ENCODE data around the gene NAMPT.

NAMPT gene

GRCh38 chr7:106277976-106278375 is 6.8 kb downstream of the NAMPT start:
- H3K4me1 ChIP-seq (ENCODE audit: control insufficient read depth in 1 of 2, insufficient read depth in 1 of 2, low read depth in 1 of 2, low read length in 1 of 2) = peaks cover 78 to 85% of the 10 kb centered on the region in 2 experiments
- TF ChIP-seq CTCF (IDR thresholded peaks at IDR 0.05) = no peak
- H3K27ac ChIP-seq = peak overlapping the region; percentile 96
- peaks cover 100% of the 10 kb centered on the region for H3K36me3 ChIP-seq
- H3K27me3 ChIP-seq = no peaks in the 10 kb centered on the region
- peaks cover 35% of the 10 kb centered on the region for H3K9me3 ChIP-seq
- peak overlapping the region; percentile 86 to 89 for H3K4me3 ChIP-seq (ENCODE audit: low read depth in 1 of 2, low read length in 1 of 2)

GRCh38 chr7:106276513-106276912 is 8.3 kb downstream of the NAMPT start:
- H3K27me3 ChIP-seq = no peaks in the 10 kb centered on the region
- no peak for TF ChIP-seq CTCF (IDR thresholded peaks at IDR 0.05)
- peak overlapping the region; percentile 86 to 89 for H3K4me3 ChIP-seq (ENCODE audit: low read depth in 1 of 2, low read length in 1 of 2)
- peaks cover 100% of the 10 kb centered on the region for H3K36me3 ChIP-seq
- H3K27ac ChIP-seq = peak overlapping the region; percentile 96
- H3K4me1 ChIP-seq (ENCODE audit: control insufficient read depth in 1 of 2, insufficient read depth in 1 of 2, low read depth in 1 of 2, low read length in 1 of 2) = peaks cover 92% of the 10 kb centered on the region in 2 experiments
- peaks cover 50% of the 10 kb centered on the region for H3K9me3 ChIP-seq

- H3K4me3 ChIP-seq (ENCODE audit: low read depth in 1 of 2, low read length in 1 of 2) = peak overlapping the region; percentile 6 to 86
- no peak for TF ChIP-seq CTCF (IDR thresholded peaks at IDR 0.05)
- peak overlapping the region; percentile 96 for H3K27ac ChIP-seq
- peaks cover 71% of the 10 kb centered on the region for H3K9me3 ChIP-seq
- peaks cover 100% of the 10 kb centered on the region for H3K36me3 ChIP-seq
- no peaks in the 10 kb centered on the region for H3K27me3 ChIP-seq
- peaks cover 88 to 96% of the 10 kb centered on the region in 2 experiments for H3K4me1 ChIP-seq (ENCODE audit: control insufficient read depth in 1 of 2, insufficient read depth in 1 of 2, low read depth in 1 of 2, low read length in 1 of 2)
Measured at GRCh38 chr7:106273009-106273668, 11.6 kb downstream of the NAMPT start.

- peaks cover 100% of the 10 kb centered on the region for H3K36me3 ChIP-seq
- H3K27me3 ChIP-seq = no peaks in the 10 kb centered on the region
- peaks cover 78% of the 10 kb centered on the region for H3K9me3 ChIP-seq
- H3K27ac ChIP-seq = peak overlapping the region; percentile 96
- no peak for TF ChIP-seq CTCF (IDR thresholded peaks at IDR 0.05)
- peaks cover 61 to 77% of the 10 kb centered on the region in 2 experiments for H3K4me1 ChIP-seq (ENCODE audit: control insufficient read depth in 1 of 2, insufficient read depth in 1 of 2, low read depth in 1 of 2, low read length in 1 of 2)
- peak overlapping the region in 1 of 2 experiments; percentile 28 for H3K4me3 ChIP-seq (ENCODE audit: low read depth in 1 of 2, low read length in 1 of 2)
Measured at GRCh38 chr7:106270122-106270977, 14.4 kb downstream of the NAMPT start.

- Histone ChIP-seq H3K4me1 (ENCODE audit: control insufficient read depth in 1 of 2, insufficient read depth in 1 of 2, low read depth in 1 of 2, low read length in 1 of 2) (peaks cover 51 to 75% of the 10 kb centered on the region in 2 experiments), H3K4me3 (ENCODE audit: low read depth in 1 of 2, low read length in 1 of 2) (peak overlapping the region in 1 of 2 experiments; percentile 28), H3K36me3 (peaks cover 100% of the 10 kb centered on the region), H3K27ac (peak overlapping the region; percentile 96), H3K9me3 (peaks cover 78% of the 10 kb centered on the region), H3K27me3 (no peaks in the 10 kb centered on the region)
- TF ChIP-seq CTCF (IDR thresholded peaks at IDR 0.05) = no peak
Measured at GRCh38 chr7:106269254-106269961, 15.4 kb downstream of the NAMPT start.

Measured in neutrophil (primary cell).